Stimulated activated naive B cell treated with anti-CD40 and anti-IgM and Interleukin-4, amounts not matched to agents 10 μg/mL and 1 μg/mL and 100 μg/mL, for 72 hours (primary cell): ENCODE measurements around the gene CLNK.
"Not testable (repeated sequence)": the region's sequence is repeated elsewhere in the genome, so short reads cannot be mapped to it uniquely, and the experiment has no call there.

Experiments
- ATAC-seq, 2 donors: fragments of 150-1000 bp; cut with Tn5 transposase; replicated peaks; 2 replicates each; pipeline ENCODE4 v1.10.0; 2021; ENCODE audit warnings: moderate library complexity in 1 of 2
- DNase-seq: peaks from one replicate; pipeline ENCODE4 v3.0.0; 2021
- H3K27ac Mint-ChIP-seq: one replicate; pipeline ENCODE4 v1.8.0; 2022; ENCODE audit warnings: mild to moderate bottlenecking, mixed read lengths
- H3K27me3 Mint-ChIP-seq, 2 donors: one replicate each; pipeline ENCODE4 v1.8.0; 2022; ENCODE audit warnings: mixed read lengths in 2 of 2
- H3K36me3 Mint-ChIP-seq, 2 donors: one replicate each; pipeline ENCODE4 v1.8.0; 2022; ENCODE audit warnings: mixed read lengths in 2 of 2, mild to moderate bottlenecking in 1 of 2
- H3K4me1 Mint-ChIP-seq, 2 donors: one replicate each; pipeline ENCODE4 v1.8.0; 2022; ENCODE audit warnings: mixed read lengths in 2 of 2, mild to moderate bottlenecking in 1 of 2
- H3K4me3 Mint-ChIP-seq, 2 donors: one replicate each; pipeline ENCODE4 v1.8.0; 2022; ENCODE audit warnings: mild to moderate bottlenecking in 2 of 2, mixed read lengths in 2 of 2, moderate library complexity in 1 of 2
- H3K9me3 Mint-ChIP-seq, 2 donors: one replicate each; pipeline ENCODE4 v1.8.0; 2022; ENCODE audit warnings: mixed read lengths in 2 of 2, mild to moderate bottlenecking in 1 of 2

The CLNK gene

DNA sequence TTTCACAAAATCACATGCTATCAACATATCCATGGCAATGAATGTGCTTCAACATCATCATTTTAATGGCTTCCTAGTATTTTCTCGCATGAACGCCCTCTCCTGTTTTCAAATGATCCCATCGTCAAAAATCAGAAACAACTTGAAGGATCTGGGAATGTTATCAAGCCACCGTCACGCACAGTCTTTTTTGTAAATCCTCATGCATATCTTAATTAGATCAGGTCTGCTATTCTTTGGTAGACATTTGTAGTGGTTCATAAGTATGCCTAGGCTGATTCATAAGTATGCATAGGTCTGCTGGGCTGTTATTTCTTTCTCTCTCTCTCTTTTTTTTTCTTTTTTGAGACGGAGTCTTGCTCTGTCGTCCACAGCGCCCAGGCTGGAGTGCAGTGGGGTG, 101.6 kb downstream of the CLNK start:
- Mint-ChIP-seq H3K9me3 (no peaks in the 10 kb centered on the region), H3K36me3 (peaks cover 3% of the 10 kb centered on the region in 2 donors), H3K27me3 (no peaks in the 10 kb centered on the region), H3K4me1 (peaks cover 18 to 28% of the 10 kb centered on the region in 2 donors), H3K4me3 (no peak overlapping the region), H3K27ac (no peak overlapping the region)
- ATAC-seq (peak in 1 of 2 donors; percentile 27), DNase-seq (no peak)

DNA sequence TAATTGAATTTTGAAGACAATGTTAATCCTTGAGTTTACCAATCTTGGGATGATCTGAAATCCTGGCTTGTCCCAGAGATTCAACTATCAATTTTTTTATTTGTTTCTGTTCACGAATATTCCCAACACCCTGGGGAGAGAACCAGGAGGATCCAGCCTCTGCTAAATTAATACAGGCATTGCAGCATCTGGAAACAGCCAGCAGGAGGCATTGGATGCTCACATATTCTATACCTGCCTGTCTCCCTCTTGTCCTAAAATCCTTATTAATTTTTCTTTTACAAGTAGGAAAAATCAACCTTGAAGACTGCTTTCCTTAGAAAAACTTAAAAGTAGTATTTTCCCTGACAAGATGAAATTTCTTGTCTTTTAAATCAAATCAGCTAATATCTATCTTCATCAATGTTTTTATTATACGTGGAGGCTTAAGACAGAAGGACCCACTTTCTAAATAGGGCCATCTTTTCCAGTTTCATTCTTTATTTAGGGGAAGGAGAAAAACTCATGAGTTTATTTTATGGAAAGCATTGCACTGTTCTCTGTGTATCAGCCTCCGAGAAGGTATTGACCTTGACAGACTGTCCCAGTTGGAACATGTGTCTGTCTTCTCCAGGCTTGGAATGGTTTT, 102.4 kb downstream of the CLNK start:
- H3K4me3 Mint-ChIP-seq, result no peak overlapping the region
- H3K36me3 Mint-ChIP-seq, result no peaks in the 10 kb centered on the region
- H3K4me1 Mint-ChIP-seq, result peaks cover 15 to 27% of the 10 kb centered on the region in 2 donors
- ATAC-seq (no peak), DNase-seq (no peak)
- H3K27ac Mint-ChIP-seq, result no peak overlapping the region
- no peaks in the 10 kb centered on the region for H3K9me3 Mint-ChIP-seq
- H3K27me3 Mint-ChIP-seq, result no peaks in the 10 kb centered on the region

DNA sequence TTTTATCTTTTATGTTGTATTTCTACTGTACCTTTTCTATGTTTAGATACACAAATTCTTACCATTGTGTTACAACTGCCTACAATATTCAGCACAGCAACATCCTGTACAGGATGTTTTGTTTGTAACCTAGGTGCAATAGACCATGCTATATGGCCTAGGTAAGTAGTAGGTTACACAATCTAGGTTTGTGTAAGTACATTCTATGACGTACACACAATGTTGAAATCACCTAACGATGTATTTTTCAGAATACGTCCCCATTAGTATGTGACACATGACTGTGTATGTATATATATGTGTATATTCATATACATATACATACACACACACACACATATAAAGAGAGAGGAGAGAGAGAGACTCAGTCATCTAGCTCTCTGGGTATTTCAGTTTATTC, 103.5 kb downstream of the CLNK start:
- Mint-ChIP-seq H3K27me3 (no peaks in the 10 kb centered on the region), H3K36me3 (no peaks in the 10 kb centered on the region)

DNA sequence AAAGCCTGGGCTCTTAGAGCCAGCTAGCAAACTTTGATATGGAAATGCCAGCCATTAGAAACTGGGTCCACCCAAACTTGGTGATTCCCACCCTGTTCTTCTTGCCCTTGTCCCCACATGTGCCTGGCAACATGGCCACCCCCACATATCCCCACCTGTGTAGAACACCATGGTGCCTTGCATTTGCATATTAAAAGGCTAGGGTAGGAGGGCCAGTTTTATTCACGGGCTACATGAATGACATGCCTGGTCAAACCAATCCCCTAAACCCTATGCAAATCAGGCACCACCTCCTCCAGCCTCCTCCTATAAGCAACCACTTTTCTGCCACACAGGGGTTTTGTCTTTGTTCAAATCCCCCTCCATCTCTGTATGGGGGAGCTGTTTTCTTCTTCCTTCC, 104.9 kb downstream of the CLNK start:
- H3K4me1 Mint-ChIP-seq, result peaks cover 16 to 35% of the 10 kb centered on the region in 2 donors
- DNase-seq, result no peak
- peaks cover 0 to 10% of the 10 kb centered on the region in 2 donors for H3K27me3 Mint-ChIP-seq
- H3K36me3 Mint-ChIP-seq, result no peaks in the 10 kb centered on the region
- H3K4me3 Mint-ChIP-seq, result no peak overlapping the region
- ATAC-seq, result no peak
- H3K27ac Mint-ChIP-seq, result no peak overlapping the region
- no peaks in the 10 kb centered on the region for H3K9me3 Mint-ChIP-seq

More for the DNA sequence above, 103.5 kb downstream of the CLNK start:
- peaks cover 19 to 37% of the 10 kb centered on the region in 2 donors for H3K4me1 Mint-ChIP-seq
- no peak overlapping the region for H3K4me3 Mint-ChIP-seq
- DNase-seq, result no peak
- H3K27ac Mint-ChIP-seq, result no peak overlapping the region
- no peak for ATAC-seq
- H3K9me3 Mint-ChIP-seq, result no peaks in the 10 kb centered on the region

DNA sequence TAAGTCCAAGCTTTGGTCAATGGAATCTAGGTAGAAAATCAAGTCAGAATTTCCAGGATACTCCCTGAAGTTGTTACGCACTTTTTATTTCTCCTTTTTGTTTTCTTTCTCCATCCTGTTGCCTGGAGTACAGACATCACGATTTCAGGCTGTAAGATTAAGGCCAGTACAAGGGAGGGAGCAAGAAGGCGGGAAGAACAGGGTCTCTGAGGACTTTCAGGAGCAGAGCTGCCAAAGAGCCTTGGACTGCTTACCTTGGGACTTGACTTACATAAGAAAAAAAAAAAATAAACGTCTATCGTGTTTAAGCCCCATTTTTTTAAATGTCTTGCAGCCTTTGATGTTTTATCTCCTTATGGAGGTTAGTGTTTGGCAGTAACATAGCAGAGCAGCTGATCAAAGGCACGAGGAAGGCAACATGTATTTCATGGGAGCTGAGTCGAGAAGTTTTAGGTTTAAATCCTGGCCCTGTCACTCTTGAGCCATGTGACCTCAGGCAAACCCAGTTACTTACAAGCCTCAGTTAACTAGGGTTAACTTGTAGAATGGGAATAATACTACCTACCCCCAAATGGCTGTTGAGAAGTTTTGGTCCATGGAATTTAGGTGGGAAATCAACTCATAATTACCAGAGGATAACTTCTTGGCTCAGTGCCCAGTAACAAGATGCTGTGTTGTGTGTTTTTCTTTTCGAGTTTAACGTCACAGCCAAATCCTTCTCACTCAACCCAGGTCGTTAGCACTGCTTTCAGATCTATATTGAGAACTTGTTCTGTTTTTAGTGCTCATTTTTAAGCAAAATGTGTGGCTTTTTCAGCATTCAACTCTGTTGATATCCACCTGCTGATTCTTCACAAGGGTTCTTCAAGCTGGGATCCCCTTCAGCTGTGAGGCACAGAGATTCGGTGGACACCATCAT, 106.8 kb downstream of the CLNK start:
- no peaks in the 10 kb centered on the region for H3K36me3 Mint-ChIP-seq
- no peak for ATAC-seq
- peaks cover 4 to 16% of the 10 kb centered on the region in 2 donors for H3K4me1 Mint-ChIP-seq
- DNase-seq, result no peak
- no peaks in the 10 kb centered on the region for H3K9me3 Mint-ChIP-seq
- no peak overlapping the region for H3K4me3 Mint-ChIP-seq
- H3K27ac Mint-ChIP-seq, result no peak overlapping the region
- peaks cover 5 to 18% of the 10 kb centered on the region in 2 donors for H3K27me3 Mint-ChIP-seq

DNA sequence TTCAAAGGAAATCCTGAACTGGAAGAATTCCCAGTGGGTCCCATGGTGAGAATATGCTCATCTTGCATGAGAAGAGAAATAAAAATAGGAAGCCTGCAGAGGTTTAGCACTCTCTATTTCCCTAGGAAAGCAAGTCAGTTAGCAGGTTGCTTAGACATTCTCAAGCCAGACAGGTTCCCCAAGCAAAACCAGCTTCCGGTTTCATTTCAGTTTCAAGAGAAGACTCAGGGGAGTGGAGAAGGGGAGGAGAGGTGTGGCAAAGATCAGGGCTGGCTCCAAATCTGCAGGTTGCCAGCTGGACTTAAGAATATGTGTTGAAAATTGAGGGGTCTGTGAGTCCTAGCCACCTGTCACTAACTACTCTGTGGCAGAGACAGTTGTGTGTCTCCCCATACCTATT, 107.5 kb downstream of the CLNK start:
- H3K4me1 Mint-ChIP-seq, result peaks cover 4 to 15% of the 10 kb centered on the region in 2 donors
- DNase-seq, result no peak
- no peaks in the 10 kb centered on the region for H3K36me3 Mint-ChIP-seq
- peak in 1 of 2 donors; percentile 85 for ATAC-seq
- no peaks in the 10 kb centered on the region for H3K9me3 Mint-ChIP-seq
- H3K4me3 Mint-ChIP-seq, result no peak overlapping the region
- peaks cover 5 to 18% of the 10 kb centered on the region in 2 donors for H3K27me3 Mint-ChIP-seq
- H3K27ac Mint-ChIP-seq, result no peak overlapping the region

DNA sequence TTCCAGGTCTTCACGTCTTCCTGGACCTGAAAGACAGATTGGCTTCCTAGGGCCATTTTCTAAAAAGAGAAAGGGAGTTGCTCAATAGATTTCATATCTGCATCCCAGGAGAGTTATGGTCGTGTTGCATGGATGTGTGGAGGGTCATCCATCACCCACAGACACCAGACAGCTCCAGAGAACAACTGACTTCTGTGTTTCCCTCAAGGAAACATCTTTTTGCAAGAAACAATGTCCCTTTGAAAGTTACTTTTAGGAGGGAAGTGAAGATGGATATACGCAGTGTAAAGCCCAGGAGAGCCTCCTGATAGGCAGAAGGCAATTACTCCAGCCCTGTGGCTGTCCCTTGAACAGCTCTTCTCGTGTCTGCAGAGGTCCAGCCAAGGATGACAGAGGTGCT, 108.3 kb downstream of the CLNK start:
- ATAC-seq (no peak), DNase-seq (no peak)
- Mint-ChIP-seq H3K27ac (no peak overlapping the region), H3K36me3 (no peaks in the 10 kb centered on the region), H3K27me3 (peaks cover 5 to 18% of the 10 kb centered on the region in 2 donors), H3K4me1 (peaks cover 4 to 15% of the 10 kb centered on the region in 2 donors), H3K9me3 (no peaks in the 10 kb centered on the region), H3K4me3 (no peak overlapping the region)

DNA sequence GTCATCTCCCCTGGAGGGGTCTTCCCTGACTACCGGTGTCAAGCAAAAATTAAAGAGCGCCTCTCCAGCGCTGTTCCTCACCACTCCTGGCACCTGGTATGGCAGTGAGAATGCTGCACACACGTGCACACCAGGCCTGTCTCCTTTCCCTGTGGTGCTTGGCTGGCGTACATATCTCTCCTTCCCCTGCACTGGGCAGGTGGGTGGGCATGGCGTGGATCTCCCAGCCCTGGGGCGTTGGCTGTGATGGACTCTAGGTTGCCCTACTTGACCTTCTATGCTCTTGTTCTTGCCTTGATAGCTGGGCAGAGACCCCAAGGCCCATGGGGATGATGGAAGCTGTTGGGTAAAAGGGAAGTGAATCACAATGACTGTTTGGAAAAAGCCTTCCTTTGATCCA, 109.2 kb downstream of the CLNK start:
- H3K4me3 Mint-ChIP-seq, result no peak overlapping the region
- ATAC-seq, result no peak
- peaks cover 4 to 15% of the 10 kb centered on the region in 2 donors for H3K4me1 Mint-ChIP-seq

DNA sequence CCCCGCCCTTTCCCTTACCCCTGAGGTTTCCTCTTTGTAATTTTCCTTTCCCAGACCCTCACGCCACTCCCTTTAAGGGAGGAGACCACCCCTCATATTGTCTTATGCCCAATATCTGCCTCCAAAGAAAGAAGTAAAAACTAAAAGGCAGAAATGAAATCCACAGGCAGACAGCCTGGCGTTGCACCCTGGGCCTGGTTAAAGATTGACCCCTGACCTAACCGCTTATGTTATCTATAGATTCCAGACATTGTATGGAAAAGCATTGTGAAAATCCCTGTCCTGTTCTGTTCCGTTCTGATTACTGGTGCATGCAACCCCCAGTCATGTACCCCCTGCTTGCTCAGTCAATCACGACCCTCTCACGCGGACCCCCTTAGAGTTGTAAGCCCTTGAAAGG, 110.0 kb downstream of the CLNK start:
- Mint-ChIP-seq H3K4me1 (peaks cover 4 to 15% of the 10 kb centered on the region in 2 donors), H3K4me3 (peak overlapping the region in 1 of 2 donors; percentile 5), H3K27me3 (peaks cover 5 to 18% of the 10 kb centered on the region in 2 donors)
- H3K9me3 Mint-ChIP-seq, H3K36me3 Mint-ChIP-seq, ATAC-seq, DNase-seq, H3K27ac Mint-ChIP-seq: not testable (repeated sequence)

More for the DNA sequence above, 109.2 kb downstream of the CLNK start:
- Mint-ChIP-seq H3K9me3 (no peaks in the 10 kb centered on the region), H3K36me3 (no peaks in the 10 kb centered on the region), H3K27ac (no peak overlapping the region), H3K27me3 (peaks cover 5 to 18% of the 10 kb centered on the region in 2 donors)
- no peak for DNase-seq

DNA sequence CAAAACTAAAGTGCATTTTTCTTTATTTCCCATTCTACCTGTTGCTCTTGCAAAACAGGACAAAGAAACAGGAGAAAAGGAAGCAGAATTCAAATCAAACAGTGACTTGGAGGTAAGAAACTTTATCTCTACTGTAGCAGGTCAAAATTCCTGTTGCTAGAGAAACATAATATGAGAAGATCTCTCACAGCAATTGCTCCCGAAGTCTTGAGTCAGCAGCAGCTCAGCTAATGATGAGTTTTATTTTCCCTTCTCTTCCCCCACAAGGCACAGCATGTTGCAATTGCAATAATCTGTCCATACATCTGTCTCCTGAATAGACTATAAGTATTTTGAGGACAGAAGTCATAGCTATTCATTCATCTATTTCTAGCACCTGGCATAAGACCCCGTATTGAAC, 112.7 kb downstream of the CLNK start:
- ATAC-seq, result no peak
- H3K27ac Mint-ChIP-seq, result no peak overlapping the region
- DNase-seq, result no peak
- H3K27me3 Mint-ChIP-seq, result peaks cover 5 to 18% of the 10 kb centered on the region in 2 donors
- H3K4me3 Mint-ChIP-seq, result no peak overlapping the region
- peaks cover 7 to 14% of the 10 kb centered on the region in 2 donors for H3K4me1 Mint-ChIP-seq
- H3K9me3 Mint-ChIP-seq, result peaks cover 5 to 7% of the 10 kb centered on the region in 2 donors
- H3K36me3 Mint-ChIP-seq, result peaks cover 7 to 12% of the 10 kb centered on the region in 2 donors

DNA sequence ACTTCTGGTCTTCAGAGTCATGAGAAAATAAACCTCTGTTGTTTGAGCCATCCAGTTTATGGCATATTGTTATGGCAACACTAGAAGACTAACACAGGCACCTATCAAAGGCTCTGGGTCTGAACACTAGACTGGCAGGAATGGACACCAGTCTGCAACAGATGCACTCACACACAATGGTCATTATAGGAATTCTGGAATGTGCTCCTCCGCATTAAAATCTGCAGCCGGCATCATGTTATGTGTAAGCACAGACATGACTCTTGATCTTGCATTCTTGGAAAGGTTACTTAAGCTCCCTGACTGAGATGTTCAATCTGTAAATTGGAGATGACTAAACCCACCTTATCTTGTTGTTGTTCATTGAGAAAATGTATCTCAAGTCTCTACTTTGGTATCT, 115.1 kb downstream of the CLNK start:
- Mint-ChIP-seq H3K4me3 (no peak overlapping the region), H3K9me3 (peaks cover 5 to 7% of the 10 kb centered on the region in 2 donors), H3K27ac (no peak overlapping the region), H3K27me3 (peaks cover 5 to 7% of the 10 kb centered on the region in 2 donors), H3K36me3 (peaks cover 9 to 12% of the 10 kb centered on the region in 2 donors), H3K4me1 (peaks cover 5 to 7% of the 10 kb centered on the region in 2 donors)
- DNase-seq (no peak), ATAC-seq (no peak)

DNA sequence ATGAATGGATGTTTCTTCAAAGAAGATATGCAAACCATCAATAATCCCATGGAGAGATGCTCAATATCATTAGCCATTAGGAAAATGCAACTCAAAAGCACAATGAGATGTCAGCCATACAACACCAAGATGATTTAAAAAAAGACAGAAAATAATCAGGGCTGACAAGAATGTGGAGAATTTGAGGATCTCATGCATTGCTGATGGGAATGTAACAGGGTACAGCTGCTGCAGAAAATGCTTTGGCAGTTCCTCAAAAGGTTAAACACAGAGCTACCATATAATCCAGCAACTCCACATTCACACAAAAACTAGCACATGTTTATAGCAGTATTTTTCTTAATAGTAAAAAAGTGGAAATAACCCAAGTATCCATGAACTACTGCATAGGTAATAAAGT, 116.8 kb downstream of the CLNK start:
- Mint-ChIP-seq H3K4me3 (no peak overlapping the region), H3K27ac (no peak overlapping the region), H3K27me3 (no peaks in the 10 kb centered on the region), H3K9me3 (peaks cover 5 to 7% of the 10 kb centered on the region in 2 donors), H3K36me3 (peaks cover 12 to 15% of the 10 kb centered on the region in 2 donors), H3K4me1 (peaks cover 5 to 7% of the 10 kb centered on the region in 2 donors)
- ATAC-seq (no peak), DNase-seq (no peak)

DNA sequence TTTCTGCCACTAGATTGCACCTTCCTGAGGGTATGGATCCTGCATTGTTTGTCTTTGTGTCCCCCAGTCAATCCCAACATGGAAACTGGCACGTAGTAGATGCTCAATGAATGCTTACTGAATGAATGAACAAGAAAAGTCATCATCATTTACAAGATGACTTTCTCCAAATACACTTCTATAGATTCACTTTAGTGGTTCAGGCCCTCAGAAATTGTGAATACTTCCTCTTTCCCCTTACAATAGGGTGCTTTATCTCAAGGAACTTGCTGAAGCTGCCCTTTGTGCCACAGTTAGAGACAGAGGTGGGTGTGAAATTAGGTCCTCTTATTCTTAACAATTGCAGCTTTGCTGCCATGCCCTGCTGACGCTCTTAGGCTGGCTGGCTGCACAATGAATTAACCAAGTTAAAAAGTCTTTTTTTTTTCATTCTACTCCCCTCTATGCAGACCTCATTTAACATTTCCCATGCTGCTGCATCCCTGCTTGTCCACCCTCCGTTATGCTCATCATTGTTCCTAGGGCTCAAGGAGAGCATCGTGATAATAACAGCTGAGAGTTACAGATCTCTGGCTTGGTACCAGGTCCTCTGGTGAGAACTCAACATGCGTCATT, 119.3 kb downstream of the CLNK start:
- H3K9me3 Mint-ChIP-seq, result peaks cover 5 to 7% of the 10 kb centered on the region in 2 donors

DNA sequence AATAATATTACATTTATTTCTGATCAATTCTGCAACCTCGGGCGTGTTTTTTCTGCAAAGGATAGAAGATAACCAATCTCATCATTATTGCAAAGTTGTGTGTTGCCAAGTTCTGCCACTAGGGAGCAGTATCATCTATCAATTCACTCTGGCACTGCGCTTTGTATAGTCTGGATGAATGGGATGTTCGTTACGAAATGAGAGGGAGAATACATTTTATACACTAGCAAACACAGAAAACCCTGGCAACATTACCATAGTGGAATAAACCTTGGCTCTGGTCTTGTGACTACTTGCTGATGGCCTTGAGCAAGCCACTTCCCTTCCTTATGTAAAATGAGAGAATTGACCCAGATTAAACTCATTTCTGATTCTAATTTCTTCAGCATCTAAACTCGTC, 129.9 kb downstream of the CLNK start:
- Mint-ChIP-seq H3K27me3 (no peaks in the 10 kb centered on the region), H3K4me3 (no peak overlapping the region), H3K4me1 (peaks cover 6 to 7% of the 10 kb centered on the region in 2 donors), H3K36me3 (peaks cover 1 to 5% of the 10 kb centered on the region in 2 donors), H3K9me3 (no peaks in the 10 kb centered on the region), H3K27ac (no peak overlapping the region)
- ATAC-seq (peak; percentile 65 to 71), DNase-seq (peak; percentile 18)

More for the DNA sequence above, 119.3 kb downstream of the CLNK start:
- Mint-ChIP-seq H3K36me3 (peaks cover 17% of the 10 kb centered on the region in 2 donors), H3K27ac (no peak overlapping the region), H3K27me3 (no peaks in the 10 kb centered on the region), H3K4me3 (no peak overlapping the region), H3K4me1 (peaks cover 5 to 7% of the 10 kb centered on the region in 2 donors)
- ATAC-seq (no peak), DNase-seq (no peak)
